Articular chondrocyte of knee joint (primary cell): Measurements from ENCODE around the gene SUPT20HL1. TPM values are rescaled to one million over a fixed set of nuclear protein-coding genes. Genes with fewer than 3 reads are reported as not detected.

Source experiments
- total RNA-seq: library from RNA; depleted of rRNA; stranded (reverse); fragments of >200 nt; gene quantifications from 2 replicates; pipeline ENCODE4 v1.2.3, GENCODE V29; 2012

SUPT20HL1 gene
- 0.13 and 0.22 TPM in 2 replicates for total RNA-seq

DNA sequence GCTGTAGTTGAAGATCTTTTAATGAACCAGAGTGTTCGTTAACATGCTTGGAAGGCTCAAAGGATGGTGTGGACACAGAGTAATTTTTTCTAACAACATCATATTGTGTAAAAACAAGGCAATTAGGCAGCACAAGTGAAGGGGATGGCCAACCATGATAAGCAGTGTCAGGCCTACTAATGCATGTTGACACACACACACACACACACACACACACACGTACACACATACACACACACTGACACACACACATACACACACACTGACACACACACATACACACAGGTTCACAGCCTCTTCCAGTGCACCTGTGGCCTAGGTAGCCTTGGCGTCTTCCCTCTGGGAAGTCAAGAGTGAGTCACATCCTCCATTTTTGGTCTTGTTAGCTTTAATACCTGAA, at the start of gene SUPT20HL1:
TSS of gene SUPT20HL1 (plus strand) at position 368 of the 400 bp plus-strand sequence. CDS start 2,122 bp downstream, outside the sequence.

DNA sequence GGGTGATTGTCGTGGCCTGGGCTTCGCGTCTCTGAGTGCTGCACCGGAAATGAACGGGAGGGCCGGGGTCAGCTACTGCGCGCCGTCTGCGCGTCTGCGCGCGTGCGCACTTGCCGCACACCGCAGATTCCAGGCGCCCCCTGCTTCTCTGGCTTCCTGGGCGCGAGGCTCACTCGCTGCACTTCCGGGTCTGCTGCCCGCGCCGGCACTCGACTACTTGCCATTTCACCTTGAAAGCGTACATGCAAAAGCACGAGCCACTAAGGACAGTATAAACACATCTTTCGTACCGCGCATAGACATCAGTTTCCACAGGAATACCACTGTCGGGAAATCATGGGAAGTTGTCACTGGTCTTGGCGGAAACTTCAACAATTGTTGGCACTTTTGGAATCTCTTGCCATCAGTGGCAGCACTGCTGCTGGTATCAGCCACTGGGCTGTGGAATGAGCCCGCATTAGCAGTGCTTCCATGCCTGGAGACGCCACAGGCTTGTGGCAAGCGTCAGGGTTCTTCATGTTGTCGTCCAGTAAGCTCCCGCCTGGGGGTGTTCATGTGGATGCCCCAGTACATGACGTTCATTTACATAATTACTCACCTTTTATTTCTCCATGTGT, 46.3 kb upstream of the SUPT20HL1 start, which contains the start of gene SUPT20HL2:
TSS of gene SUPT20HL2 (minus strand) at position 51 of the 617 bp plus-strand sequence. CDS start 754 bp downstream, outside the sequence.

Other genes starting within 250 kb of the SUPT20HL1 start
- 62.5 and 111 TPM in 2 replicates for gene ZFX, start 210.9 kb upstream of the SUPT20HL1 start, total RNA-seq
- 0.11 TPM in 1 of 2 replicates, not detected in the other for gene SUPT20HL2, start 46.6 kb upstream of the SUPT20HL1 start, total RNA-seq
- gene PDK3, start 104.6 kb downstream of the SUPT20HL1 start, total RNA-seq, result 58.3 and 67.9 TPM in 2 replicates